Natural killer cell (primary cell): ENCODE data around the gene LZTFL1. TPM values are rescaled to one million over a fixed set of nuclear protein-coding genes. Genes with fewer than 3 reads are reported as not detected.

Source experiments
- ATAC-seq, 3 donors: fragments of 150-1000 bp in 2 of 3; fragments of 200-7000 bp in 1 of 3; cut with Tn5 transposase; 1 replicate in 1 of 3; 2 replicates in 2 of 3; pipeline ENCODE4 v1.10.0; 2021; ENCODE audit warnings: mild to moderate bottlenecking in 2 of 3, moderate library complexity in 2 of 3
- DNase-seq, 2 donors: peaks; one replicate each; pipeline versions ENCODE4 v3.0.0 to v3.0.0-alpha.2; 2013 to 2021; ENCODE audit warnings: mixed read lengths in 1 of 2
- H3K27ac ChIP-seq: one replicate; pipeline ENCODE4 v1.5.1; 2013; ENCODE audit warnings: mild to moderate bottlenecking, low read length
- H3K27me3 ChIP-seq: one replicate; pipeline ENCODE4 v1.6.1; 2013; ENCODE audit warnings: low read length; ENCODE audit not compliant: control insufficient read depth, insufficient read depth
- H3K36me3 ChIP-seq: one replicate; pipeline ENCODE4 v1.6.1; 2013; ENCODE audit warnings: low read length; ENCODE audit not compliant: control insufficient read depth, insufficient read depth
- H3K4me1 ChIP-seq: one replicate; pipeline ENCODE4 v1.6.1; 2013; ENCODE audit warnings: low read length; ENCODE audit not compliant: control insufficient read depth, insufficient read depth
- H3K4me3 ChIP-seq: one replicate; pipeline ENCODE4 v1.5.1; 2013; ENCODE audit warnings: low read length
- H3K9me3 ChIP-seq: one replicate; pipeline ENCODE4 v1.6.1; 2013; ENCODE audit warnings: low read length; ENCODE audit not compliant: control insufficient read depth, insufficient read depth
- H3K27ac Mint-ChIP-seq, 2 donors: one replicate each; pipeline ENCODE4 v1.8.0; 2022; ENCODE audit warnings: mild to moderate bottlenecking in 2 of 2, mixed read lengths in 2 of 2, moderate library complexity in 1 of 2
- H3K27me3 Mint-ChIP-seq, 2 donors: one replicate each; pipeline ENCODE4 v1.8.0; 2022; ENCODE audit warnings: low read depth in 2 of 2, mixed read lengths in 2 of 2
- H3K36me3 Mint-ChIP-seq: one replicate; pipeline ENCODE4 v1.8.0; 2022; ENCODE audit warnings: mixed read lengths
- H3K4me1 Mint-ChIP-seq, 2 donors: one replicate each; pipeline ENCODE4 v1.8.0; 2022; ENCODE audit warnings: mixed read lengths in 2 of 2
- H3K4me3 Mint-ChIP-seq: one replicate; pipeline ENCODE4 v1.8.0; 2022; ENCODE audit warnings: mild to moderate bottlenecking, moderate library complexity, mixed read lengths
- H3K9me3 Mint-ChIP-seq, 2 donors: one replicate each; pipeline ENCODE4 v1.8.0; 2022; ENCODE audit warnings: mixed read lengths in 2 of 2
- WGBS: methylation state at CpG from one replicate; pipeline ENCODE4 v1.1.7; 2013; ENCODE audit warnings: missing lambda C conversion rate; ENCODE audit not compliant: insufficient coverage; 5-methylcytosine and 5-hydroxymethylcytosine counted together
- intact Hi-C: fragments of 100-400 bp; cut with micrococcal nuclease; formaldehyde crosslinking; loops from one replicate; pipeline ENCODE4 v1.14.2; 2022
- total RNA-seq, 4 donors: library from RNA; stranded (reverse); fragments of 120-200 nt in 1 of 4; gene quantifications; one replicate each; pipeline versions ENCODE4 v1.2.3 to v1.2.4, GENCODE V29; 2013 to 2022
- TF ChIP-seq, protein P1 (sequence below): fragments of 200-600 bp; IDR thresholded peaks from one replicate; pipeline ENCODE4 v1.8.0; 2022; ENCODE audit warnings: antibody characterized with exemption

Gene LZTFL1
- total RNA-seq, 3 donors from 2014 or later (not counting 1 experiment from before 2014, with no cell fraction given) = 16.4 to 19.8 (median 17.2) TPM

DNA sequence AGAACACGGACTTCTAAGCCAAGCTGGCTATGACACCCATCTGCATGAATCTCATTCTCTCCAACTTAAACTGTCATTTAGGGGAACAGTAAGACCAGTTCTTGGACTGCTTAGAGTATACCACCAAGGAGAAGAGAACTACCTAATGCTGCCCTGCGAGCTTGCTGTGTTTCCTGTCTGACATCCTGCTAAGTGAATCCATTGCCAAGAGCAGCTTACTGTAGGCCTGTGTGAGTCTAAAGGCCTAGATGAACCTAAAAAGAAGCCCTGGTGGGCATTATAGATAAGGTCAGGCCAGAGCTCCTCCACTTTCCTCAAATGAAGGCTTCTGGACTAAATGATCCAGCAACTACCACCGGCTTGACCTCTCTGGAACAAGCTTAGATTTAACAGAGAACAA, 15.0 kb downstream of the LZTFL1 start:
- H3K27ac ChIP-seq = no peak overlapping the region
- no peaks in the 10 kb centered on the region for H3K27me3 ChIP-seq
- peaks cover 38% of the 10 kb centered on the region for H3K36me3 ChIP-seq
- Mint-ChIP-seq H3K27me3 (no peaks in the 10 kb centered on the region), H3K27ac (no peak overlapping the region), H3K36me3 (peaks cover 12% of the 10 kb centered on the region), H3K4me3 (no peak overlapping the region), H3K4me1 (peaks cover 0 to 5% of the 10 kb centered on the region in 2 donors), H3K9me3 (no peaks in the 10 kb centered on the region)
- DNase-seq (no peak), ATAC-seq (no peak)
- H3K4me3 ChIP-seq = no peak overlapping the region
- no peaks in the 10 kb centered on the region for H3K9me3 ChIP-seq
- TF ChIP-seq, protein P1, sequence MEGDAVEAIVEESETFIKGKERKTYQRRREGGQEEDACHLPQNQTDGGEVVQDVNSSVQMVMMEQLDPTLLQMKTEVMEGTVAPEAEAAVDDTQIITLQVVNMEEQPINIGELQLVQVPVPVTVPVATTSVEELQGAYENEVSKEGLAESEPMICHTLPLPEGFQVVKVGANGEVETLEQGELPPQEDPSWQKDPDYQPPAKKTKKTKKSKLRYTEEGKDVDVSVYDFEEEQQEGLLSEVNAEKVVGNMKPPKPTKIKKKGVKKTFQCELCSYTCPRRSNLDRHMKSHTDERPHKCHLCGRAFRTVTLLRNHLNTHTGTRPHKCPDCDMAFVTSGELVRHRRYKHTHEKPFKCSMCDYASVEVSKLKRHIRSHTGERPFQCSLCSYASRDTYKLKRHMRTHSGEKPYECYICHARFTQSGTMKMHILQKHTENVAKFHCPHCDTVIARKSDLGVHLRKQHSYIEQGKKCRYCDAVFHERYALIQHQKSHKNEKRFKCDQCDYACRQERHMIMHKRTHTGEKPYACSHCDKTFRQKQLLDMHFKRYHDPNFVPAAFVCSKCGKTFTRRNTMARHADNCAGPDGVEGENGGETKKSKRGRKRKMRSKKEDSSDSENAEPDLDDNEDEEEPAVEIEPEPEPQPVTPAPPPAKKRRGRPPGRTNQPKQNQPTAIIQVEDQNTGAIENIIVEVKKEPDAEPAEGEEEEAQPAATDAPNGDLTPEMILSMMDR = no peak
- WGBS = 88% methylated on average over 3 of the region's 3 CpGs
- no peaks in the 10 kb centered on the region for H3K4me1 ChIP-seq
- intact Hi-C loops = no loop called here

DNA sequence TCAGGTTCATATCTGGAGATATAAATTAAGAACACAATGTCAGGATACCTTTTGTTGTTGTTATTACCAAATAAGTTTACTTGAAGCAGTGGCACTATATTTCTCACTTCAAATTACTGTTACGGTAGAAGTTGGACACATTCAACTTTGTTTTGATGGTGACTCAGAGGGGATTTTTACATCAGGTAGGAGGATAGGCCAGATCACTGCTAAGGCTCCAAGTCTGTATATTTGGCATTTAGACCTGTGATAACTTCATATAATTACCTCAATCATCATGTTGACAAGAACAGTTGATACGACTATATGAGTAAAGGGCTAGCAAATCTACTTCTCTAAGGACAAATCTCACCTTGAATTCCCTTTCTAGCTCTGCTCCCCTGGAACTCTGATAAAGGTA, 15.6 kb downstream of the LZTFL1 start:
- Mint-ChIP-seq H3K9me3 (no peaks in the 10 kb centered on the region), H3K4me1 (peaks cover 0 to under 1% of the 10 kb centered on the region in 2 donors), H3K36me3 (peaks cover 12% of the 10 kb centered on the region), H3K4me3 (no peak overlapping the region), H3K27ac (no peak overlapping the region), H3K27me3 (no peaks in the 10 kb centered on the region)
- no peaks in the 10 kb centered on the region for H3K27me3 ChIP-seq
- TF ChIP-seq, protein P1 = no peak
- no peak overlapping the region for H3K27ac ChIP-seq
- intact Hi-C loops = no loop called here
- H3K9me3 ChIP-seq = no peaks in the 10 kb centered on the region
- peaks cover 35% of the 10 kb centered on the region for H3K36me3 ChIP-seq
- ATAC-seq (no peak), DNase-seq (no peak)
- no peaks in the 10 kb centered on the region for H3K4me1 ChIP-seq
- H3K4me3 ChIP-seq = no peak overlapping the region
- 100% methylated on average over 1 of the region's 2 CpGs for WGBS

DNA sequence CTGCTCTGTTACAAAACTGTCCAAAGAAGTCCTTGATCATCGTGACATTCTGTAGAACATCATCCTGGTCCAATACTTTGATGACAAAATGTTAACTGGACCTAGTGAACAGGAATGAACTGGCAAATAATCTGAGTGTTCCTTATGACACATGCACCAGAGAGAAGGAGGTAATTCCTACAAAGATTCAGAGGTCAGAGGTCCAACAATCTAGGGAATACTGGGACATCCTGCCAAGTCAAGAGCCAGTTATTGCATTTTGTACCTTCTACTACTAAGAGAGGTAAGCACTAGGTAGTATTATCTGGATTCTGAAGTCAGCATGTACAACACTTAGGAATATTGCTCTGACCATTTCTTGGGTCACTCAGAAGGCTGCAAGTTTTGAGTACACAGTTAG, 20.8 kb downstream of the LZTFL1 start:
- Mint-ChIP-seq H3K9me3 (no peaks in the 10 kb centered on the region), H3K27me3 (no peaks in the 10 kb centered on the region), H3K27ac (no peak overlapping the region), H3K4me1 (peaks cover 4 to 9% of the 10 kb centered on the region in 2 donors), H3K36me3 (peaks cover 2% of the 10 kb centered on the region), H3K4me3 (no peak overlapping the region)
- Histone ChIP-seq H3K36me3 (peaks cover 15% of the 10 kb centered on the region), H3K9me3 (no peaks in the 10 kb centered on the region), H3K27me3 (no peaks in the 10 kb centered on the region), H3K4me3 (no peak overlapping the region), H3K27ac (no peak overlapping the region), H3K4me1 (no peaks in the 10 kb centered on the region)
- DNase-seq = no peak
- WGBS = 100% methylated on average over 1 of the region's 1 CpG
- intact Hi-C loops = no loop called here
- TF ChIP-seq, protein P1 = no peak
- no peak for ATAC-seq

DNA sequence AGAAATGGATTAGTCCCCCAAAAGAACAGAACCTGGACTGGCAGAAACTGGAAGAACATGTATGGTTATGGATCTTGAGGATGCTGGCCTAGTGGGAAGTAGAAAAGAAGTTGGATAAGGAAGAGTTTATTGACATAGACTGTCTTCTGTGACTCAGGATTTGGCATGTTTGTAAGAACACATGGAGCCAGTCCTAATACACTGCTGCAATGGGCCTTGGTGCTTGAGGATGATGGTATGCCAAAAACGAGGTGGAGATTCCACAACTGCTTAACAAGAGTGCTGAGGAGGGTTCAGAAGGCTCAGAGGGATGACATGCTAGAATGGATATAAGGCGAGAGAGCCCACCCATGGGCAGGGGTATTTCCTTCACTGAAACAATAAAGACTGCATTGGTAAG, 22.4 kb downstream of the LZTFL1 start:
- DNase-seq (no peak), ATAC-seq (no peak)
- Histone ChIP-seq H3K27ac (no peak overlapping the region), H3K27me3 (no peaks in the 10 kb centered on the region), H3K4me1 (no peaks in the 10 kb centered on the region), H3K36me3 (peaks cover 7% of the 10 kb centered on the region), H3K4me3 (no peak overlapping the region), H3K9me3 (no peaks in the 10 kb centered on the region)
- Mint-ChIP-seq H3K4me3 (no peak overlapping the region), H3K9me3 (no peaks in the 10 kb centered on the region), H3K36me3 (no peaks in the 10 kb centered on the region), H3K27ac (no peak overlapping the region), H3K27me3 (no peaks in the 10 kb centered on the region), H3K4me1 (peaks cover 12 to 15% of the 10 kb centered on the region in 2 donors)
- intact Hi-C loops = no loop called here
- TF ChIP-seq, protein P1 = no peak
- 80% methylated on average over 2 of the region's 2 CpGs for WGBS
